GM12872 (cell line): Measurements from ENCODE around the gene ZBTB18.

Experiments used
- TF ChIP-seq, protein P1 (sequence below): IDR thresholded peaks from 3 replicates; pipeline ENCODE4 v1.5.1; 2011; ENCODE audit warnings: low read depth, mild to moderate bottlenecking, low read length, moderate library complexity; ENCODE audit not compliant: insufficient read depth

The ZBTB18 gene

DNA sequence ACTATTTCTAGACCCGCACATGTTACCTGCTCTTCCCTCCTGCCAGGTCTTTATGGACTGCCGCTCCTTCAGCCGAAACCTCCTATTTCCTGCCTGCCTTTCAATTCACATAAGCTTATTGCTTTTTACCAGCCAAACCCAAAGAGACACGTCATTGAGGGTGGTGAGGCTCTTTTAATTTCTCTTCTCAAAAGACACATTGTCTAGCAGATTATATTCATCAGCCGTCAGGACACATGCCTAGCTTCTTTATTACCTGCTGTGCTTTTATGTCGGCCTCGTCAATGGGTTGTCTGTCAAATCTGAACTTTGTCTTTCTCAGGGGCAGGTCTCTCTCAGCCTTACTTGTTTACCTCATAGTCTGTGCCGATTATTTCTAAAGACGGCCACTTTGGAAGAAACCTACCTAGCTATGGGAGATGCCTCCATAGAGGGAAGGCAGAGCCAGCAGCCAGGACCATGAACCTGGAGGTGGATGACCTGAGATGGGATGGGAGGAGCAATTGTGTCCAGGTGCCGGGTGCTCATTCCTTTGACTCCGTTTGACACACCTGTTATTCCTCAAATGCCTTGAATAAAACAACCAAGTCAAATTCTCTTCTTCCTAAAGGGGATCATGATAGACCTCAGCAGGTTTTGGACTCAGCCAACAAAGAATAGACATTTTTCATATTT lies 42.0 kb downstream of the ZBTB18 start:
- TF ChIP-seq, protein P1, sequence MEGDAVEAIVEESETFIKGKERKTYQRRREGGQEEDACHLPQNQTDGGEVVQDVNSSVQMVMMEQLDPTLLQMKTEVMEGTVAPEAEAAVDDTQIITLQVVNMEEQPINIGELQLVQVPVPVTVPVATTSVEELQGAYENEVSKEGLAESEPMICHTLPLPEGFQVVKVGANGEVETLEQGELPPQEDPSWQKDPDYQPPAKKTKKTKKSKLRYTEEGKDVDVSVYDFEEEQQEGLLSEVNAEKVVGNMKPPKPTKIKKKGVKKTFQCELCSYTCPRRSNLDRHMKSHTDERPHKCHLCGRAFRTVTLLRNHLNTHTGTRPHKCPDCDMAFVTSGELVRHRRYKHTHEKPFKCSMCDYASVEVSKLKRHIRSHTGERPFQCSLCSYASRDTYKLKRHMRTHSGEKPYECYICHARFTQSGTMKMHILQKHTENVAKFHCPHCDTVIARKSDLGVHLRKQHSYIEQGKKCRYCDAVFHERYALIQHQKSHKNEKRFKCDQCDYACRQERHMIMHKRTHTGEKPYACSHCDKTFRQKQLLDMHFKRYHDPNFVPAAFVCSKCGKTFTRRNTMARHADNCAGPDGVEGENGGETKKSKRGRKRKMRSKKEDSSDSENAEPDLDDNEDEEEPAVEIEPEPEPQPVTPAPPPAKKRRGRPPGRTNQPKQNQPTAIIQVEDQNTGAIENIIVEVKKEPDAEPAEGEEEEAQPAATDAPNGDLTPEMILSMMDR = no peak

DNA sequence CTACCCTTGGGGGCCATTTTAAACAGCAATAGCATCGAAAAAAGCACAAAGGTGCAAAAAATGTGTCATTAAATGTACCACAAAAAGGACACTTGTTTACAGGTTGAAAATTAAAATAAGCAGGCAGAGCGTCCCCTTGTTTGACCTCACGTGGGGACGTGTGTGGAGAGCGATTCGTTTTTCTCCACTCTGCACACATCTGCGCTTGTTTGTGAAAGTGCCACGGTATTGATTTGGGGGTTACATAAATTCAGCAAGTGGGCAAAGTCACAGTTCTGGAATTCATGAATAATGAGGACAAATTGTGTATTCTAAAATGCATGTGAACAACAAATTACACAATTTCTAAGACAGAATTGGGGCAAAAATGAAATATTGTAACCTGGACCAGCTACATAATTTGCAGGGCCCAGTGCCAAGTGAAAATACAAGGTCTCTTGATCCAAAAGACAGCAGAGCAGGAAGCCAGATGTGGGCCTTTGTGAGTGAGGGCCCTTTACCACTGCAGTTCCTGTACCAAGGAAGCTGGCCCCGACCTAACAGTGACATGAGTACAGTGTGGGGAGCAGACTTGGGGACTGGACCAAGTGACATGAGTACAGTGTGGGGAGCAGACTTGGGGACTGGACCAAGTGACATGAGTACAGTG lies 43.9 kb downstream of the ZBTB18 start:
- TF ChIP-seq, protein P1 = no peak

GRCh38 chr1:244095529-244095911 lies 44.4 kb downstream of the ZBTB18 start:
- TF ChIP-seq, protein P1 = no peak

DNA sequence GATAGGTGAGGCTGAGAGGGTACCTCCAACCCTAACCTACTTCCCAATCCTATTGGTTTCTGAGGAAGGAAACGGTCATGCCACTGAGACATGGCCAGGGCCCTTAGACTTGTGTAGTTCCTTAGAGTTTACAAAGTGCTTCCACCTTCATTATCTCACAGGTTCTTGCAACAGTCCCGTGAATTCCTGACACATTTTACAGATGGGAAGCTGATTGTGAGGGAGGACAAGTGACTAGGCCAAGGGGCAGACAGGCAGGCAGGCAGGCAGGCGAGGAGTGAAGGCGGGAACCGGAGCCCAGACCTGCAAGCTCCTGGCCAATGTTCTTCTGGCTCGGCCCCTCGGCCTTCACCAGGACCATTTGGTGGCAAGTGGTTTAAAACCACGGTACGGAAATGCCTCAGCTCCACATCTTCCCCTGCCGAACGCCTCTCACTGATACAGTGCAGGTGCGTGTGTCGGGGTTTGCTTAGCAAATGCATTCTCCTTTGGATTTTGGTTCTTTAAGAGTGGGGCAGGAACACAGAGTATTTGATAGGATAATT lies 45.1 kb downstream of the ZBTB18 start:
- TF ChIP-seq, protein P1 = no peak

DNA sequence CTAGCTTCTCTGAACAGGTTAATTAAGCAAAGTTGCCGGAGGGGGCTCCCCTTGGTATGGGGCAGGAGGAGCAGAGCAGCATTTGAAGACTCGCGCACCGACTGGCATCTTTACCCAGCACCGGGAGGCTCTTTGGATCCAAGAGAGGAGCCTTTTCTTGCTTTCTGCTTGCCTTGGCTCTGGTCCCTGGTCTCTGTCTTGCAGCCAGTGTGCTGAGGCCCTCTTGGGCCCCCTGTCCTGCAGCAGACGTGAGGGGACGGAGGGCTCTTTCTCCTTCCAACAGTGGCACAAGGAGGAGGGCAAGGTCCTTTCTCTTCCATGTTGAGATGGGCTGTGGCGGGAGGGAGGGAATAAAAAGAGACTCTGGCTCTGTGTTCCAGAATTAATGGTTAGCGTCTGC lies 45.6 kb downstream of the ZBTB18 start:
- TF ChIP-seq, protein P1 = no peak

GRCh38 chr1:244097523-244098405 lies 46.7 kb downstream of the ZBTB18 start:
- TF ChIP-seq, protein P1 = no peak
